Ishikawa (cell line): ENCODE results near the gene SLC43A3.

ENCODE experiments used
- CREB1 ChIP-seq: IDR thresholded peaks from 2 replicates; pipeline ENCODE4 v1.6.1; 2012; ENCODE audit warnings: low read depth
- EGR1 ChIP-seq: IDR thresholded peaks from 2 replicates; pipeline ENCODE4 v1.6.1; 2012

GRCh38 chr11:57368845-57369232 lies 58.1 kb downstream of the SLC43A3 start:
- no peak for TF ChIP-seq CREB1
- TF ChIP-seq EGR1 = no peak
